PC-3 (cell line): ENCODE results near the gene PRDM1. TPM values are rescaled to one million over a fixed set of nuclear protein-coding genes. Genes with fewer than 3 reads are reported as not detected.

Source experiments
- ATAC-seq: fragments of 200-7000 bp; cut with Tn5 transposase; 2 replicates; pipeline ENCODE4 v1.9.1; 2020; ENCODE audit warnings: mild to moderate bottlenecking, moderate library complexity
- BruUV-seq: library from RNA; stranded (reverse); fragments of 400-500 nt; replicated peaks from 2 replicates; lab custom pipeline; 2021; lab: Mats Ljungman, UMichigan
- CTCF ChIA-PET: fragments of 300-600 bp; sonication (Branson Sonifier 250); formaldehyde crosslinking; loops from one replicate; lab custom pipeline; 2022; ENCODE audit warnings: antibody characterized with exemption; lab: Charles Lee
- POLR2A ChIA-PET: fragments of 300-600 bp; sonication (Branson Sonifier 250); formaldehyde crosslinking; loops from one replicate; lab custom pipeline; 2022; ENCODE audit warnings: antibody characterized with exemption; ENCODE audit not compliant: unreplicated experiment; lab: Charles Lee
- DNase-seq: peaks from one replicate; pipeline ENCODE4 v3.0.0-alpha.2; 2015
- H2AFZ ChIP-seq: fragments of 300-600 bp; sonication (generic); 2 replicates; pipeline ENCODE4 v1.6.0; 2016; ENCODE audit warnings: antibody characterized with exemption, low read length
- H3F3A ChIP-seq: fragments of 300-600 bp; sonication (generic); one replicate; pipeline ENCODE4 v1.6.0; 2017; ENCODE audit warnings: antibody characterized with exemption, low read length, control low read depth, mild to moderate bottlenecking; ENCODE audit not compliant: unreplicated experiment
- H3K27ac ChIP-seq: fragments of 300-600 bp; sonication (generic); 2 replicates; pipeline ENCODE4 v1.5.1; 2016; ENCODE audit warnings: mild to moderate bottlenecking, low read length
- H3K27me3 ChIP-seq: fragments of 300-600 bp; sonication (generic); 2 replicates; pipeline ENCODE4 v1.6.1; 2016; ENCODE audit warnings: low read length, mixed read lengths
- H3K36me3 ChIP-seq: fragments of 300-600 bp; sonication (generic); 2 replicates; pipeline ENCODE4 v1.6.1; 2016; ENCODE audit warnings: low read depth, mixed run types, low read length, mixed read lengths
- H3K4me1 ChIP-seq: fragments of 300-600 bp; sonication (generic); 2 replicates; pipeline ENCODE4 v1.5.1; 2016; ENCODE audit warnings: low read length; ENCODE audit not compliant: insufficient read depth
- H3K4me2 ChIP-seq: fragments of 300-600 bp; sonication (generic); 2 replicates; pipeline ENCODE4 v1.6.0; 2016; ENCODE audit warnings: low read length
- H3K4me3 ChIP-seq: fragments of 300-600 bp; sonication (generic); 2 replicates; pipeline ENCODE4 v1.5.1; 2016; ENCODE audit warnings: mild to moderate bottlenecking, low read length, mixed read lengths
- H3K79me2 ChIP-seq: fragments of 300-600 bp; sonication (generic); 2 replicates; pipeline ENCODE4 v1.6.1; 2017; ENCODE audit warnings: low read length, mixed read lengths
- H3K9ac ChIP-seq: fragments of 300-600 bp; sonication (generic); 2 replicates; pipeline ENCODE4 v1.6.0; 2016; ENCODE audit warnings: mild to moderate bottlenecking, low read length
- H3K9me2 ChIP-seq: fragments of 300-600 bp; sonication (generic); replicated peaks from 2 replicates; pipeline ENCODE4 v1.6.1; 2016; ENCODE audit warnings: mixed run types, low read length, mixed read lengths
- H3K9me3 ChIP-seq: fragments of 300-600 bp; sonication (generic); 2 replicates; pipeline ENCODE4 v1.6.1; 2016; ENCODE audit warnings: low read length, mixed read lengths
- H4K20me1 ChIP-seq: fragments of 300-600 bp; sonication (generic); 2 replicates; pipeline ENCODE4 v1.6.1; 2016; ENCODE audit warnings: low read length, mixed read lengths
- CTCF ChIP-seq: fragments of 300-600 bp; sonication (generic); conservative IDR thresholded peaks from 2 replicates; pipeline ENCODE4 v1.5.1; 2017; ENCODE audit warnings: antibody characterized with exemption, low read depth, mild to moderate bottlenecking, low read length
- EZH2 ChIP-seq: fragments of 300-600 bp; sonication (generic); IDR thresholded peaks from one replicate; pipeline ENCODE4 v1.6.1; 2017; ENCODE audit warnings: antibody characterized with exemption, mild to moderate bottlenecking, low read length; ENCODE audit not compliant: unreplicated experiment
- EZH2phosphoT487 ChIP-seq: fragments of 300-600 bp; sonication (generic); IDR thresholded peaks from 2 replicates; pipeline ENCODE4 v1.6.1; 2018; ENCODE audit warnings: mild to moderate bottlenecking, antibody characterized with exemption, low read length, borderline replicate concordance
- intact Hi-C: fragments of 100-400 bp; cut with micrococcal nuclease; formaldehyde crosslinking; loops from 2 replicates; pipeline ENCODE4 v1.9.0; 2023
- total RNA-seq: library from RNA; depleted of rRNA; stranded (reverse); fragments of >200 nt; gene quantifications from 2 replicates; pipeline ENCODE4 v1.2.3, GENCODE V29; 2014

PRDM1 gene
- total RNA-seq, 1 experiment from 2014 or later: 2.0 TPM

- no peak for DNase-seq
- Histone ChIP-seq H3K27me3 (no peaks in the 10 kb centered on the region), H3K36me3 (no peaks in the 10 kb centered on the region), H2AFZ (no peak overlapping the region), H3K27ac (no peak overlapping the region), H3K9ac (no peak overlapping the region), H3K4me1 (peaks cover 20% of the 10 kb centered on the region), H3K9me3 (no peaks in the 10 kb centered on the region), H4K20me1 (no peaks in the 10 kb centered on the region), H3K9me2 (no peaks in the 10 kb centered on the region), H3K79me2 (no peaks in the 10 kb centered on the region), H3K4me2 (no peak overlapping the region), H3K4me3 (no peak overlapping the region), H3F3A (no peaks in the 10 kb centered on the region)
- intact Hi-C loops: no loop called here
- ChIA-PET CTCF (no interaction called here), POLR2A (no interaction called here)
- no peak for ATAC-seq
- no TSS peak for BruUV-seq
- TF ChIP-seq CTCF (no peak), EZH2phosphoT487 (no peak), EZH2 (no peak)
These were observed 38.6 kb downstream of the PRDM1 start for GRCh38 chr6:106124437-106125430.

GRCh38 chr6:106125925-106126435, 39.8 kb downstream of the PRDM1 start:
- Histone ChIP-seq H3K9ac (no peak overlapping the region), H4K20me1 (no peaks in the 10 kb centered on the region), H3K4me1 (peaks cover 19% of the 10 kb centered on the region), H3K36me3 (no peaks in the 10 kb centered on the region), H3K27ac (no peak overlapping the region), H3K9me2 (no peaks in the 10 kb centered on the region), H3K9me3 (no peaks in the 10 kb centered on the region), H3K4me2 (no peak overlapping the region), H3K27me3 (no peaks in the 10 kb centered on the region), H3F3A (no peaks in the 10 kb centered on the region), H2AFZ (no peak overlapping the region), H3K4me3 (no peak overlapping the region), H3K79me2 (no peaks in the 10 kb centered on the region)
- BruUV-seq: no TSS peak
- DNase-seq: no peak
- ChIA-PET CTCF (no interaction called here), POLR2A (no interaction called here)
- ATAC-seq: no peak
- no peak for TF ChIP-seq EZH2
- no peak for TF ChIP-seq EZH2phosphoT487
- no peak for TF ChIP-seq CTCF
- intact Hi-C loops: no loop called here

GRCh38 chr6:106126482-106126881, 40.3 kb downstream of the PRDM1 start:
- ChIA-PET CTCF (no interaction called here), POLR2A (no interaction called here)
- no peak overlapping the region for H3K9ac ChIP-seq
- no peaks in the 10 kb centered on the region for H3F3A ChIP-seq
- no peak overlapping the region for H3K4me2 ChIP-seq
- no peak overlapping the region for H3K27ac ChIP-seq
- ATAC-seq (no peak), DNase-seq (no peak)
- TF ChIP-seq EZH2phosphoT487 (no peak), EZH2 (no peak), CTCF (no peak)
- H3K9me3 ChIP-seq: no peaks in the 10 kb centered on the region
- H4K20me1 ChIP-seq: no peaks in the 10 kb centered on the region
- no peaks in the 10 kb centered on the region for H3K79me2 ChIP-seq
- no peak overlapping the region for H3K4me3 ChIP-seq
- H3K36me3 ChIP-seq: no peaks in the 10 kb centered on the region
- intact Hi-C loops: no loop called here
- H3K9me2 ChIP-seq: no peaks in the 10 kb centered on the region
- no peaks in the 10 kb centered on the region for H3K27me3 ChIP-seq
- H2AFZ ChIP-seq: no peak overlapping the region
- H3K4me1 ChIP-seq: peaks cover 19% of the 10 kb centered on the region
- BruUV-seq: no TSS peak
